ENCODE data around the gene RNASEH2A.

Gene RNASEH2A

DNA sequence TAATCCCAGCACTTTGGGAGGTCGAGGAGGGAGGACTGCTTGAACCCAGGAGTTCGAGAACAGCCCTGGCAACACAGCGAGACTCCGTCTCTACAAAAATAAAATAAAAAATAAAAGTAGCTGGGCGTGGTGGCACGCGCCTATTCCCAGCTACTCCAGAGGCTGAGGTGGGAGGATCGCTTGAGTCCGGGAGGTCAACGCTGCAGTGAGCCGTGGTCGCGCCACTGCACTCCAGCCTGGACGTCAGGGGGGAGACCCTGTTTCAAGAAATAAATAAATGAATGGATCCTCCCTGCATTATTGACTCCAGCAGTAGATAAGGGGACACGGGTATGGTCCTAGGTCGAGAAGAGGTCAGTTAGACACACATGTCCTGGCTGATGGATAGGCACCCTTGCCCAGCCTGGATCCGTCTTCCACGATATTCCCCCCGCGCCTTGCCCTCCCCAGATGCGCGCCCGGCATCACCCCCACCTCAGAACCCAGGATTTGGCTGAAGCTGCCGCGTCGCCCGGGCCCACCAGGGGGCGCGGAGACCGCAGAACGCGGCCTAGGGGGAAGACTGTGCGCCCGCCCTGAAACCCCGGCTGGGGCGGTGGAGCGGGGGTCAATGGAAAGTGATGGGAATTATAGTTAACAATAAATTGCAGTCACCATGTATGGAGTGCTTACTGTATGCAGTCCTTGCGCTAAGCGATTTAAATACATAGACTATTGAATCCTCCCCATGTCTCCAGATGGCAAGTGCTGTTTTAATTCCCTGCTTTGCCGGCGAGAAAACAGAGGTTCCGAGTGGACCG, 29.0 kb upstream of the RNASEH2A start:
- TF ChIP-seq GATA2 (IDR thresholded peaks at IDR 0.05; ENCODE audit: low read depth, low read length) (no peak), GATA3 (IDR thresholded peaks at IDR 0.05; ENCODE audit: low read depth, low read length) (no peak)

DNA sequence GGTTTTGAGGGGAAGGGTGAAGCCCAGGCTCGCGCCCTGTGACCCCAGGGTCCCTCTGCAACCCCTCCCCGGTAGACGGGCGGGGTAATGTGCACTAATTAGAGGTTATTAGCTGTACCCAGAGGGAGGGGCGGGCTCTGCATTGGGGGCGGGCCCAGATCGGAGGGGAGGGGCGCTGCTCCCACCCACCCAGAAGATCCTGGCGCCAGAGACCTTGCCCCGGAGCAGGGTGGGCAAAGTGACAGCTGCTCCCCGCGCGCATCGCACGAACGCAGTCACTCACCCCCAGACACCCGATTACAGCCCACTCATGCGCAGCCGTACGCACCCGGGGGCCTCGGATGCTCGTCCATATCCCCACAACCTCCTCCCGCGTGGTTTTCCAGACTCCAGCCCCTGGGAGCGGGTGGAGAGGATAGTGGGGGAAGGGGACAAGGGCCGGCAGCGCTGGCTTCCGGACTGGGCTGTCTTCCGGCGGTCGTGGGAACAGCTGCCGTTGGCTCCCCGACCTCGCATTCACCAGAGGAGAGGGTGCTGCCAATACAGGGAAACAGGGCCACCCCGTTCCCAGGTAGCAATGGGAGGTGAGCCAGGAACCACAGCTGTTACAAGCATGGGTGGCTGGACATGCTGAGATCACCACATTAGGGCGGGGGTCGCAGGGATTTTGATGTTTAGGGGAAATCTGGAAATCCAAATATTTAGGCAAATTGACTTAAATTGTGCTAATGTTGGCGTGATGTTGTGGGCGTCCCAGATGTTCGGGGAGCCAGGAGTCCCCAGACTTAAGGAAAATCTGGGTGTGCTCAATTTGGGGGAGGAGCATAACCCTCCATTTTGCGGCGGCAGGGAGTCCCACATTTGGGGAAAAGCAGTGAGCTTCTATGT, 28.1 kb upstream of the RNASEH2A start:
- TF ChIP-seq GATA2 (IDR thresholded peaks at IDR 0.05; ENCODE audit: low read depth, low read length) (0 out of 2 replicates have a peak, but pooled peaks have one; percentile 12), GATA3 (IDR thresholded peaks at IDR 0.05; ENCODE audit: low read depth, low read length) (no peak)

DNA sequence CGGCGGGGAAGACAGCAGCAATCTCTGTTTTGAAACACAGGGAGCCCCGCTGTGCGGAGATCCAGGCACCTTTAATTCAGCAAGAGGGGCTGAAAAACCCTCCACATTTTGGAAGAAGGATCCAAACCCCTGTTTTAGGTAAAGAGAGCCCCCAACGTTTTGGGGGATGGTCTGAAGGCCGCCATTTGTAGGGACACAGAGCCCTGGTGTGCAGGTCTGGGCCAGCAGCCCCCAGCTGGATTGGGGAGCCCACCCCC, 27.6 kb upstream of the RNASEH2A start:
- TF ChIP-seq GATA3 (IDR thresholded peaks at IDR 0.05; ENCODE audit: low read depth, low read length) (no peak), GATA2 (IDR thresholded peaks at IDR 0.05; ENCODE audit: low read depth, low read length) (no peak)

DNA sequence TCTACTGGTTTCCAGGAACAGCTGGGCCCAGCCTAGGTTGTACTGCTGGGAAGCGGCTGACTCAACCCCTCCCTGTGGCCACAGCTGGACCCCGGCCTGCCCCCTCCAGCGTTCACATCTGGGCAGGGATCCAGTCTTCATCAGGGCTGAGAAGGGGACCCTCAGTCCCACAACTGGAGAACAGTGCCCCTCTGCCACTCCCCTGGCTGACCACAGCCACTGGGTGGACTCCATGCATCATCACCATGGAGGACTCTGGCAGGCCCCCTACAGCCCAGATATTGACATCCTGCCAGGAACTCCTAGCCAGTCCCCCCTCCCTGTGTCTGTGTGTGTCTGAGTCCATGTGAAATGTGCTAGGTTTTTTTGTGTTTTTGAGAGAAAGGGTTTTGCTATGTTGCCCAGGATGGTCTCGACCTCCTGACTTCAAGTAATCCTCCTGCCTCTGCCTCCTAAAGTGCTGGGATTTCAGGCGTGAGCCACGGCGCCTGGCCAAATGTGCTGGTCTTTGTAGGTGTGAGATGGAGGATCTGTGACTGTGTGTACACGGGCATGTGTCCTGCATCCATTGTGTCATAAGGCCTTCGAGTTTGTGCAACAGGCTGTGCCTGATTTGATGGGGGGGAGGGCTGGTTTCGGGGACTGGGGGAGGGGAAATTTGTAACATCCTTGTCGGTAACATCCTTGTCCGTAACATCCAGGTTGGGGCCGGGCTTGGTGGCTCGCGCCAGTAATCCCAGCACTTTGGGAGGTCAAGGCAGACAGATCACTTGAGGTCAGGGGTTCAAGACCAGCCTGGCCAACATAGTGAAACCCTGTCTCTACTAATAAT, 27.0 kb upstream of the RNASEH2A start:
- TF ChIP-seq GATA3 (IDR thresholded peaks at IDR 0.05; ENCODE audit: low read depth, low read length) (no peak), GATA2 (IDR thresholded peaks at IDR 0.05; ENCODE audit: low read depth, low read length) (no peak)

DNA sequence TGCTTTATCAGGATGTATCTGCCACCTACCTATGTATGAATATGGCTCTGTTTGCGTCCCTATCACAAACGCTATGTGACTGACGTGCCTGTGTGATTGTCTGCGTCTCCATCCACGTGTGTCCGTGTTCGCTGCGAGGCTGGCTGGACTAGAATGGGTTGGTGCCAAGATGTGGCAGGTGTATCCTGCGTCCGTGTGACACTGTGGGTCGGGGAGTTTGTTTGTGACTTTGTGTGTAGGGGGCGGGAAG, 24.3 kb upstream of the RNASEH2A start:
- TF ChIP-seq GATA2 (IDR thresholded peaks at IDR 0.05; ENCODE audit: low read depth, low read length), result no peak
- TF ChIP-seq GATA3 (IDR thresholded peaks at IDR 0.05; ENCODE audit: low read depth, low read length), result no peak

DNA sequence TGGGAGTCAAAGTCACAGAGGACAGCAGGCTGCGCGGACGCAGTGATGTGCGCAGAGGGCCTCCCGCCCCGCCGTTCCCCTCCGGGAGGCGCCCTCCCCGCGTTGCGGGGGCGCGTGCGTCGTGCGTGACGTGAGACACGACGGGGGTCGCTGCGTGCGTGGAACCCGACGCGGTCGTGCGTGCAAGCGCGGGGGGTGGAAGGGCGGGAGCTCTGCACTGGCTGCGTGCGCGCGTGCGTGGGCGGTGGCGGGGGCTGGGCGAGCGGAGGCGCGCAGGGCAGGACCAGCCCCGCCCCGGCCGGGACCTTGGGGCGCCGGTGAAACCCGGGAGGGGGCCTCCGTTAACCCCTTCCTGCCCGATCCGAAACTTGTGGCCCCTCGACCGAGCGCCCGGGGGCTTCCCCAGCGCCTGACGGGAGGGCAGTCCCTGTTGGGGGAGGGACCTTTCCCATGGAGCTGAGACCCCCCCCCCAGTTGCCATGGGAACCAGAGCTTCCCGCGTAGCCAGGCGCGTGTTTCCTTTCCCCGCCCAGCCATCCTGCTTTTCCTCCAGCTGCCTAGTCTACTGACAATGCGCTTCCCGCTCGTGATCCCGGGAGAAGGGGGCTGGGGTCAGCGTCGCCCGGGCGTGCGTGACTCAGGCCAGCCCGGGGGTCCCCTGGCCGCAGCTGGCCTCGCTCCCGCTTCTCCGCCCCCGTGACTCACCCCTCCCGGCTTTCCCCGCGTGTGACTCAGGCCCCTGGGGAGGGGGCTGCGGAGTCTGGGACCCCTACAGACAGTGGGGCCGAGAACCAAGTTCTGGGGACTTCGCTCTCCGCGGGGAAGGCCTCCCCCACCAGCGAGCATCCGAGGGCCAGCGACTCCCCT, 23.7 kb upstream of the RNASEH2A start:
- TF ChIP-seq GATA3 (IDR thresholded peaks at IDR 0.05; ENCODE audit: low read depth, low read length), result no peak
- TF ChIP-seq GATA2 (IDR thresholded peaks at IDR 0.05; ENCODE audit: low read depth, low read length), result no peak

DNA sequence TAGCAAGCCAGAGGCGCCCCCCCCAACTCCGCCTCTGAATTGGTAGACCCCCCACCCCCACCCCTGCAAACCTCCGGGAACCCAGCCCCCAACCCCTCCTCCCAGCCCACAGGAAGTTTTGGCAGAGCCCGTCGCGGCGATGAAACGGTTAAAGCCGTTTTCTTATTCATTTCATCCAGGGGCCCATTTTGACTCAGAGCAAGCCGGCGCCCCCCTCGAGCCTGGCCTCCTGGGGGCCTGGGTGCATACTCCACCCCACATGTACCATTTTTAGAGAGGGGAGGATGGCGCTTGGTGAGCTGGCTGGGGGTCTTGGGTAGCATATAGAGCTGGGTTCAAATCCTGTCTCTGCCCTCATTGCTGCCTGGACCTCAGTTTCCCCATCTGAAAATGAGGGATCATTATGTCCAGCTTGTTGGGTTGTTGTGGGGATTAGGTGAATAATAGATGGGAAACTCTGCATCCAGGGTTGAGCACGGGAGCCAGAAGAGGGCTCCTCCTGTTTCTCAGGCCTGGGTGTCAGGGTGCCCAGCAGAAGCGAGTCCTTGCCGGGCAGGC, 23.0 kb upstream of the RNASEH2A start:
- TF ChIP-seq GATA2 (IDR thresholded peaks at IDR 0.05; ENCODE audit: low read depth, low read length) (no peak), GATA3 (IDR thresholded peaks at IDR 0.05; ENCODE audit: low read depth, low read length) (no peak)

DNA sequence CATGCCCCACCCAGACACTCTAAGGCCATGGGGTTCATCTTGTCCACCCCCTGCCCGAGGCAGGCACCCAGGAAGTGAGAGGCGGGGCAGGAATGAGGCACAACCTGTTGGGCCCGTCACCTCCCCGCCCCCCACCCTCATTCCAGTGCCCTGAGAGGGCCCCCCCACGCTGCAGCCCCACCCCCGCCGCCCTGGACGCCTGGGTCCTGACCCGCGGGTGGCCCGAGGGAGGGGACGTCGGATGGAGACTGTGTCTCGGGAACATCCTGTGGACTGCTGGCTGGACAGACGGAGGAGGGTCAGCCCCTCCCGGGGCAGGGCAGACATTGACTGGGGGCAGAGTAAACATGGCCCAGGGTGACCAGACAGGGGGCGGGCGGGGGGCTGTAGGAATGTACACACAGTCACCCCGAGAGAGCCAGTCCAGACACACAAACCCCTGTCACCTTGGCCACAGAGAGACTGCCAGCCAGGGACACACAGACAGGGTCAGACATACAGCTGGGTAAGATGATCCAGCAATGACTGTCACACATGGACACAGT, 22.5 kb upstream of the RNASEH2A start:
- no peak for TF ChIP-seq GATA3 (IDR thresholded peaks at IDR 0.05; ENCODE audit: low read depth, low read length)
- TF ChIP-seq GATA2 (IDR thresholded peaks at IDR 0.05; ENCODE audit: low read depth, low read length), result no peak

DNA sequence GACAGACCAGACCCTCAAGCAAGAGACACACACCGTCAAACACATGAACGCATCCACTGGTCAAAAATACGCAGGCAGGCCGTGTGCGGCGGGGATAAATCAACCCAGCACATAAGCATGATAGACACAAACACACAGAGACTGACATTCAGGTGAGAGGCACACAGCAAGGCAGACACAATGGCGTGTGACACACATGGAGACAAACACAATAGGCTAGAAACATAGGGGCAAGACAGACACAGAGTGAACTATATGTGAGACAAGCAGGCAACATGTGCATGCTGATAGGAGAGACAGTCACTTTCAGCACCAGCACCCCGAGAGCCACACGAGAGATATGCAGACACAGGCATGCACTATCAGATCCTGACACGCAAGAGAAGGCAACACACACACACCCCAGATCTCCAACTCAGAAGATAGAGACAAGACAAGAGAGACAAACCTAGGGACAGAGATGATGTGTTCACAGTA, 22.0 kb upstream of the RNASEH2A start:
- TF ChIP-seq GATA2 (IDR thresholded peaks at IDR 0.05; ENCODE audit: low read depth, low read length) (peak; percentile 63), GATA3 (IDR thresholded peaks at IDR 0.05; ENCODE audit: low read depth, low read length) (no peak)

DNA sequence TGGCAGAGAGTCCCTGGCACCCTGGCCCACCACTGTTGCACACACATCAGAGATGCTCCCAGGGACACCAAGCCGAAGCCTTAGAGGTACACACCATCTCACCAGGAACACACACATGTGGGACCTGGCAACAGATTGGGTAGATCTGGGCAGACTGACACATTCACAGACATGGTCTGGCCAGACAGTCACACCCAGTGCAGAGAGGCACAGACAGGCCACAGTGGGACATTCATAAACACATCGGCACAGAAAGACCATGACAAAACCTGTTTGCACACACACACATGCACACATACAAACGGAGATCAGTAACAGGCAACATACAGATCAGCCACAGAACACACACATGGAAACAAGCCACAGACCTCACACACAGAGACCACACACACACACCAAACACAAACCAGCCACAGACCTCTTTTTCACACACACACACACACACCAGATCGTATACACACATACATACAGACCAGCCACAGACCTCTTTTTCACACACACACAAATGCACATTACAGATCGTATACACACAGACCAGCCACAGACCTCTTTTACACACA, 21.4 kb upstream of the RNASEH2A start:
- TF ChIP-seq GATA2 (IDR thresholded peaks at IDR 0.05; ENCODE audit: low read depth, low read length) (no peak), GATA3 (IDR thresholded peaks at IDR 0.05; ENCODE audit: low read depth, low read length) (no peak)

DNA sequence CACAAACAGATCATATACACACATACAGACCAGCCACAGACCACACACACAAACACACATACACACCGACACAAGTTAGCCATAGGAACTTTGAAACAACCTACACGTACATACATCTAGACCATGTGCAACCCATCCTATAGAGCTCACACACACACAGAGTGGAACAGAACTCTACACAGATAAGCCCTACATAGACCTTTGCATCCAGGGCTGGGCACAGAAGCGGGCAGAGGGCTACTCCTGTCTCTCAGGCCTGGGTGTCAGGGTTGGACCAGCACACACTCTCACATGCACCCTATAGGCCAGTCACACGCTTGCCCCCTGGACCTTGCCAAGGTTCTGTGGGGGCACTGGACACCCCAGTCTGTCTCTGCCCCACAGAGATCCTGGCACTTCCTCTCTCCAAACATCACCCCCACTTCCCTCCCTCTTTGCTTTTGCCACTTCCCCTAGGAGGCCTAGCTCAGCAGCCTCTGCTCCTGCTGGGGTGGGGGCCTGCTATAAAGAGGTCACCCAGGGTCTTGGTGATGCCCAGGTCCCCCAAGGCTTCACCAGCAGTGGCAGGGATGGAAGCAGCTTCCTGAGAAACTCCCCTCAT, 20.9 kb upstream of the RNASEH2A start:
- no peak for TF ChIP-seq GATA2 (IDR thresholded peaks at IDR 0.05; ENCODE audit: low read depth, low read length)

DNA sequence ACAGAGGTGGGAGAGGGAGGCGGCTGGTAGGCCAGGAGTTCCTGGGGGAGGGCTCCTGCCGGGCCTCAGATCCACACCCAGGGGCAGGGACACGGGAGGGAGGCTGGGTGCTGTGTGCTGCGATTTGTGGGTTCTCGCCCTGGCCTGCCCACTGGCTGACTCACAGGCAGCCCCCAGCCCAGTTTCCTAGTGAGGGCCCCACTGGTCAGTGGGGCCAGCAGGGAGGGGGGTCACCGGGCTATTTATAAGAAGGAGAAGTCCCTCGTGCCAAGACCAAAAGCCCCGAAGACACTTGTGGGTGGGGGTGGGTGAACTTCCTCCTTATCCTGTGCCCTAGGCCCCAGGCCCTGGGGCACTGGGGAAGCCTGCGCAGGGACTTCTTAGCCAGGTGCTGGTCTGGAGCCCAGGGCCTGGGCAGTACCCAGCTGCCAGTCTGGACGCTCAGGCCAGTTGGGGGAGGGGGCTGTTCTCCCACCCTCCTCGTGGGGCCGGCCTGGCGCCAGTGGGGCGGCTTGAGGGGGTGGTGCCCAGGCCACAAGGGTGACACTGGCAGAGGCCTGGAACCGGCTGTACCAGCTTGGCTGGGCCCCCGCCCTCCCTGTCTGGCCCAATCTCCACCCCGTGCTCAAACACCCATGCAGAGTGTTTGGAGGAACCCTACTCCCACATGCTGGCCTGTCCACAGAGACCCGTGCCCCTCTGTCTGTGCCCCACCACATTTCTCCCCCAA, 20.1 kb upstream of the RNASEH2A start:
- no peak for TF ChIP-seq GATA3 (IDR thresholded peaks at IDR 0.05; ENCODE audit: low read depth, low read length)
- no peak for TF ChIP-seq GATA2 (IDR thresholded peaks at IDR 0.05; ENCODE audit: low read depth, low read length)
